Caco-2 (cell line): ENCODE measurements around the gene GOLGA6C. TPM values are rescaled to one million over a fixed set of nuclear protein-coding genes. Genes with fewer than 3 reads are reported as not detected.

Experiments used
- BruUV-seq: library from RNA; stranded (reverse); fragments of 400-500 nt; replicated peaks from 2 replicates; lab custom pipeline; 2021; lab: Mats Ljungman, UMichigan
- CTCF ChIA-PET: fragments of 300-600 bp; sonication (Branson Sonifier 250); formaldehyde crosslinking; loops from one replicate; lab custom pipeline; 2022; ENCODE audit warnings: antibody characterized with exemption; lab: Charles Lee
- POLR2A ChIA-PET: fragments of 300-600 bp; sonication (Branson Sonifier 250); formaldehyde crosslinking; loops from one replicate; lab custom pipeline; 2022; ENCODE audit warnings: antibody characterized with exemption; lab: Charles Lee
- DNase-seq, 2 experiments: peaks; one replicate each; pipeline versions ENCODE4 v3.0.0 to v3.0.0-alpha.2; 2020 to 2022
- H3K27me3 ChIP-seq: replicated peaks from 2 replicates; pipeline ENCODE4 v1.6.0; 2011; ENCODE audit warnings: low read length; ENCODE audit not compliant: control insufficient read depth, insufficient read depth
- H3K36me3 ChIP-seq: 2 replicates; pipeline ENCODE4 v1.5.1; 2011; ENCODE audit warnings: low read length; ENCODE audit not compliant: control insufficient read depth, insufficient read depth
- H3K4me1 ChIP-seq: fragments of 250-450 bp; sonication (Bioruptor Pico); 2 replicates; pipeline ENCODE4 v1.5.1; 2020; ENCODE audit warnings: mild to moderate bottlenecking
- H3K4me3 ChIP-seq: 2 replicates; pipeline ENCODE4 v1.5.1; 2011; ENCODE audit warnings: low read depth, mild to moderate bottlenecking, control low read depth, low read length
- H3K9me3 ChIP-seq: fragments of 250-450 bp; sonication (Bioruptor Pico); 2 replicates; pipeline ENCODE4 v1.5.1; 2020; ENCODE audit warnings: mild to moderate bottlenecking, moderate library complexity
- H3K27ac Mint-ChIP-seq: one replicate; pipeline ENCODE4 v1.8.0; 2022; ENCODE audit warnings: mixed read lengths; ENCODE audit not compliant: unreplicated experiment
- H3K27me3 Mint-ChIP-seq: one replicate; pipeline ENCODE4 v1.8.0; 2022; ENCODE audit warnings: mixed read lengths; ENCODE audit not compliant: insufficient read depth, unreplicated experiment
- H3K36me3 Mint-ChIP-seq: one replicate; pipeline ENCODE4 v1.8.0; 2022; ENCODE audit warnings: mild to moderate bottlenecking, mixed read lengths; ENCODE audit not compliant: insufficient read depth, unreplicated experiment
- H3K4me1 Mint-ChIP-seq: one replicate; pipeline ENCODE4 v1.8.0; 2022; ENCODE audit warnings: low read depth, mixed read lengths; ENCODE audit not compliant: unreplicated experiment
- H3K4me3 Mint-ChIP-seq: one replicate; pipeline ENCODE4 v1.8.0; 2022; ENCODE audit warnings: mild to moderate bottlenecking, moderate library complexity, mixed read lengths; ENCODE audit not compliant: unreplicated experiment
- H3K9me3 Mint-ChIP-seq: one replicate; pipeline ENCODE4 v1.8.0; 2022; ENCODE audit warnings: mixed read lengths; ENCODE audit not compliant: unreplicated experiment
- intact Hi-C: fragments of 100-400 bp; cut with micrococcal nuclease; formaldehyde crosslinking; loops from one replicate; pipeline ENCODE4 v1.10.0; 2022; ENCODE audit not compliant: unreplicated experiment
- total RNA-seq: library from RNA; stranded (reverse); gene quantifications from 2 replicates; pipeline ENCODE4 v1.2.3, GENCODE V29; 2022
- TF ChIP-seq, protein P1 (sequence below), 2 experiments: fragments of 200-600 bp in 1 of 2; IDR thresholded peaks; 1 replicate in 1 of 2; 2 replicates in 1 of 2; pipeline versions ENCODE4 v1.5.1 to v1.8.0; 2011 to 2022; ENCODE audit warnings: antibody characterized with exemption in 1 of 2, control low read depth in 1 of 2, inconsistent platforms in 1 of 2, low read depth in 1 of 2, low read length in 1 of 2, mild to moderate bottlenecking in 1 of 2, moderate library complexity in 1 of 2; ENCODE audit not compliant: insufficient read depth in 1 of 2, severe bottlenecking in 1 of 2, unreplicated experiment in 1 of 2

GOLGA6C gene
- total RNA-seq, 1 experiment from 2014 or later = not detected

DNA sequence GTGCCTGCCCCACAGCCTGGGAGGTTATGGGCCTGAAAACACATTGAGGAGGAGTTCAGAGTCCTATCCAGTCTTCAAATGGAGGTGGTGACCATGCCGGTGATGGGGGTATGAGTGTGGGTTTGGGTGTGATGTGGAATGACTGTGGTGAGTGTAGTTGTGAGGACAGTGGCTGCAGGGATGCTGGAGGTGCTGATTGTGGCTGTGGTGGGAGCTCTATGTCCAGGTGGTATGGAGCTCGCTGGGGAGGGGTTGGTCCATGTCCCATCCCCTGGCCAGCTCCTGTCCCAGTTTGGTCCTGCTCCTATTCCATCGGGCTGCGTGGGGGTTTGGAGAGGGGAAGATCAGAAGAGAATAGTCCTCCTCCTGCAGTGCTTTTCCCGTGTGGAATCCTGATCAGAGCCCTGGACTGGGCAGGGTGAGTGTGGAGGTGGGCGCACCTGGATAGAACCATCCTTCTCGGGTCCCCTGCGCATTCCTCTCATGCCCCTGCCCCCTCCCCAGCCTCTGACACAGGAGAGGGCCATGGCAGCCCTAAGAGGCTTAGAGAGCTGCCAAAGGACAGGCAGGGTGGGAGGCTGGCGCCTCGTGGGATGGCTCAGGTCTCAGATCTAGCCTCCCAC is 23.0 kb upstream of the GOLGA6C start:
- no peaks in the 10 kb centered on the region for H3K27me3 ChIP-seq

DNA sequence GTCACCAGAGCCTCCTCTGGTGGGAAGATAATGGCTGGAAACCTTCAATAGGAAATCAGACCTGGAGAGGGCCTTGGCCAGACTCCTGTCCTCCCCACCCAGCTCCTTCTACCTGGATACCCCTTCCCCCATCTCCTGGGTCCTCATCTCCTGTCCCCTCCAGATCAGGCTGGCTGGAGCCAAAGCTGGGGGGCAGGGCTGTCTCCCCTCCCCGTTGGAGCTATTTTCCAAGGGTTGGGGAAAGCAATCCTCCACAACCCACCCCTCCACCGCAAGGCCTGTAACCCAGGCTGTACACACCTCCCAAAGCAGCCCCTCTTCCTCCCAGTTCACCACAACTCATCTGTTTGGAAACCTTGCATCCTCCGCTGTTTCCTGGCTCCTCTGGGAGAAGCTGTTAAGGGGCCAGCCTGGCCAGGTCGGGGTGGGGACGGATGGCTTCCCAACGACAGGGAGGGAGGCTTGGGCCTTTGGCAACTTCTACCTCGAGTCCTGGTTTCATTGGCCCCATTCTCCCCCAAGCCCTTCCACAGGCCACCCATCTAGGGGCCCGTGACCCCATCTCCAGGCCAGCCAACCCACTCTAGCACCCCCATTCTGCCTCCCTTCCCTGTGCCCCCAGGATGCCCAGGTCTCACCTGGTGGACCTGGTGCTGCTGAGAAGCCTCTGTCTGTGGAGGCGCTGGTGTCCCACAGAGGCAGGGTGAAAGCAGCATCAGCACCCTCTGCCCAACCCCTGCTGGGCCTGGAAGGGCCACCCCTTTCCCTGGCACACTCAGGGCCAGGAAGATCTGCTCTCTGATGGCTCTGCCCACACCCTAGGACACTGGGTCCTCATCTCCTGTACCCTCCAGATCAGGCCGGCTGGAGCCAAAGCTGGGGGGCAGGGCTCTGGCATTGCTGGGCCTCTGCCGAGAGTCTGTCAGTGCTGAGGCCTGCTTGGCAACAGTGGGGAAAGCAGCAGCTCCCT is 22.1 kb upstream of the GOLGA6C start:
- POLR2A ChIA-PET = no interaction called here
- H3K4me3 ChIP-seq = no peak overlapping the region
- TF ChIP-seq, protein P1, sequence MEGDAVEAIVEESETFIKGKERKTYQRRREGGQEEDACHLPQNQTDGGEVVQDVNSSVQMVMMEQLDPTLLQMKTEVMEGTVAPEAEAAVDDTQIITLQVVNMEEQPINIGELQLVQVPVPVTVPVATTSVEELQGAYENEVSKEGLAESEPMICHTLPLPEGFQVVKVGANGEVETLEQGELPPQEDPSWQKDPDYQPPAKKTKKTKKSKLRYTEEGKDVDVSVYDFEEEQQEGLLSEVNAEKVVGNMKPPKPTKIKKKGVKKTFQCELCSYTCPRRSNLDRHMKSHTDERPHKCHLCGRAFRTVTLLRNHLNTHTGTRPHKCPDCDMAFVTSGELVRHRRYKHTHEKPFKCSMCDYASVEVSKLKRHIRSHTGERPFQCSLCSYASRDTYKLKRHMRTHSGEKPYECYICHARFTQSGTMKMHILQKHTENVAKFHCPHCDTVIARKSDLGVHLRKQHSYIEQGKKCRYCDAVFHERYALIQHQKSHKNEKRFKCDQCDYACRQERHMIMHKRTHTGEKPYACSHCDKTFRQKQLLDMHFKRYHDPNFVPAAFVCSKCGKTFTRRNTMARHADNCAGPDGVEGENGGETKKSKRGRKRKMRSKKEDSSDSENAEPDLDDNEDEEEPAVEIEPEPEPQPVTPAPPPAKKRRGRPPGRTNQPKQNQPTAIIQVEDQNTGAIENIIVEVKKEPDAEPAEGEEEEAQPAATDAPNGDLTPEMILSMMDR (IDR thresholded peaks at IDR 0.05; ENCODE audit: insufficient read depth in 1 of 2, low read depth in 1 of 2, low read length in 1 of 2, severe bottlenecking in 1 of 2, unreplicated experiment in 1 of 2) = no peak
- Mint-ChIP-seq H3K27me3 (peaks cover 3% of the 10 kb centered on the region), H3K9me3 (no peaks in the 10 kb centered on the region), H3K4me3 (no peak overlapping the region), H3K27ac (no peak overlapping the region), H3K36me3 (peaks cover 4% of the 10 kb centered on the region), H3K4me1 (no peaks in the 10 kb centered on the region)
- no peaks in the 10 kb centered on the region for H3K9me3 ChIP-seq
- intact Hi-C loops = no loop called here
- no peaks in the 10 kb centered on the region for H3K27me3 ChIP-seq
- no TSS peak for BruUV-seq
- CTCF ChIA-PET = interaction anchor here (0.6 kb wide), 1 partner anchor 134 kb away, joined by 3 read pairs; no protein-coding TSS in a partner anchor
- no peaks in the 10 kb centered on the region for H3K36me3 ChIP-seq
- no peaks in the 10 kb centered on the region for H3K4me1 ChIP-seq
- no peak for DNase-seq

More for the DNA sequence above, 23.0 kb upstream of the GOLGA6C start:
- intact Hi-C loops = no loop called here
- no peak overlapping the region for H3K27ac Mint-ChIP-seq
- H3K4me3 Mint-ChIP-seq = no peak overlapping the region
- Histone ChIP-seq H3K9me3 (no peaks in the 10 kb centered on the region), H3K36me3 (no peaks in the 10 kb centered on the region), H3K4me3 (no peak overlapping the region), H3K4me1 (0 out of 2 replicates have a peak, but pooled peaks cover 5% of the 10 kb centered on the region)
- H3K9me3 Mint-ChIP-seq = no peaks in the 10 kb centered on the region
- DNase-seq = no peak
- ChIA-PET POLR2A (no interaction called here), CTCF (interaction anchor here (0.5 to 0.6 kb wide), 2 partner anchors 50 to 133 kb away, joined by 3 to 4 read pairs; no protein-coding TSS in a partner anchor)
- TF ChIP-seq, protein P1 (IDR thresholded peaks at IDR 0.05; ENCODE audit: insufficient read depth in 1 of 2, low read depth in 1 of 2, low read length in 1 of 2, severe bottlenecking in 1 of 2, unreplicated experiment in 1 of 2) = no peak
- peaks cover 3% of the 10 kb centered on the region for H3K27me3 Mint-ChIP-seq
- no peaks in the 10 kb centered on the region for H3K4me1 Mint-ChIP-seq
- BruUV-seq = no TSS peak
- peaks cover 3% of the 10 kb centered on the region for H3K36me3 Mint-ChIP-seq

DNA sequence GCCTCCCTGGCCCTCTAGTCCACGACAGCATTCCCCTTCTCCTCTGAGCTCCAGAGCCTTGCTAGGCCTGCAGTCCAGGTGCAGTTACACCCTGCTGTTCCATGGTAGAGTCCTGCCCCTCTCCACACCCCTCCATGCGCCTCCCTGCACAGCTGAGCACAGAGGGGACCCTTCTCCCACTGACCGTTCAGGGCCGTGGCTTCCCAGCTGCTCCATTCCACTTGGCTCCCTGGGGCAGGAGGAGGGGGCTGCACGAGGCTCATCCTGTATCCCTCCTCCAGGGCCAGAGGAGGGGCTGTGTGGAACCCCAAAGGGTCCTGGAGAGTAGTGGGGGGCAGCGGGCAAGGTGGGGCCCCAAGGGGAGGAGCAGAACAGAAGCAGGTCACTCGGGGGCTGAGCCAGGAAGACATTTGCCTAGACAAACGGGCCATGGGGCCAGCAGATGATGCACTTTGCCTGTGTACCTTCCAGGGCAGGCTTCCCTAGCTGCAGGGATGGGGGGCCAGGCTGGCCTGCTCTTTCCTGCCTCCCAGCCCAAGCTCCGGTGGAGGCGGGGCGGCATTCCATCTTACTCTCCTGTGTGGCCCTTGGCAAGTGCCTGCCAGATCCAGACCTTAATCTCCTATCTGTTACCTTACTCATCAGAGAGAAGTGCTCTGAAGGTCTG is 20.7 kb upstream of the GOLGA6C start:
- H3K4me3 Mint-ChIP-seq = no peak overlapping the region
- Histone ChIP-seq H3K27me3 (no peaks in the 10 kb centered on the region), H3K4me3 (no peak overlapping the region), H3K9me3 (no peaks in the 10 kb centered on the region), H3K36me3 (no peaks in the 10 kb centered on the region), H3K4me1 (no peaks in the 10 kb centered on the region)
- H3K36me3 Mint-ChIP-seq = peaks cover 4% of the 10 kb centered on the region
- no TSS peak for BruUV-seq
- CTCF ChIA-PET = no interaction called here
- DNase-seq = no peak
- POLR2A ChIA-PET = interaction anchor here (0.6 kb wide), 1 partner anchor 10 kb away, joined by 3 read pairs; no protein-coding TSS in a partner anchor
- no peak overlapping the region for H3K27ac Mint-ChIP-seq
- H3K9me3 Mint-ChIP-seq = no peaks in the 10 kb centered on the region
- H3K27me3 Mint-ChIP-seq = peaks cover 3% of the 10 kb centered on the region
- H3K4me1 Mint-ChIP-seq = no peaks in the 10 kb centered on the region
- TF ChIP-seq, protein P1 (IDR thresholded peaks at IDR 0.05; ENCODE audit: insufficient read depth in 1 of 2, low read depth in 1 of 2, low read length in 1 of 2, severe bottlenecking in 1 of 2, unreplicated experiment in 1 of 2) = no peak
- intact Hi-C loops = no loop called here
